ENCODE data around the gene PDE6A.

Gene PDE6A

DNA sequence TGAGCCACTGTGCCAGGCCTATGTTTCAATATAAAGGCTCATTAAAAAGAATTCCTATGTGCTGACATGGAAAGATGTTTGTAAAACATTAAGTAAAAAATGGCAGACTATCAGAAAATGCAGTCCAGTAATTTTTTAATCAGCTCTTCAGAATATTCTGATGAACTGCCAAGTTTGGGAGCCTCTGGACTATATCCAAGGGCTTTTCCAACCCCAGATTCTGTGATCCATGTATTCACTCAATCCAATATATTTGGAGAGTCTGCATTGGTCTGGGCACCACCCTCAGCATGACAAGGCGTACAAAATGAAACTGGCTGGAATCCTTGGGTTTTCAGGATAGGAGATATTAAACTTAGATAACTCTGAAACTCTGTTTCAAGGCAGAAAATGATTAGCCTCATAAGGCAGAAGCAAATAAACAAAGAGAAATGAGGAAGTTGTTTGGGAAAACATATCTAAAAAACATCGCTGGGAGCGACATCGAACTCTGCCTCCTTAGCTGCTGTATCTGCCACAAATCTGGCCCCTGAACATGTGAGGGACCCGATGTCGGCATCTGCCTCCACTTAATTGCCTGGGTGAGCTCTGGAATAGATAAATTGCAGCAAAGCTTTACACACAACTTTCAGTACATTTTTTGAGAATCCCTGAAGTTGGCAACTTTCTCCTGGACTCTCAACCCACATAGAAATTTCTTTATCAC lies 14.4 kb downstream of the PDE6A start:
- DNase-seq (ENCODE audit: low read depth) = no peak

- DNase-seq (ENCODE audit: low read depth) = no peak
These were observed 20.1 kb downstream of the PDE6A start for GRCh38 chr5:149924486-149924885.

- DNase-seq (ENCODE audit: low read depth) = no peak
These were observed 21.6 kb downstream of the PDE6A start for GRCh38 chr5:149922950-149923349.

DNA sequence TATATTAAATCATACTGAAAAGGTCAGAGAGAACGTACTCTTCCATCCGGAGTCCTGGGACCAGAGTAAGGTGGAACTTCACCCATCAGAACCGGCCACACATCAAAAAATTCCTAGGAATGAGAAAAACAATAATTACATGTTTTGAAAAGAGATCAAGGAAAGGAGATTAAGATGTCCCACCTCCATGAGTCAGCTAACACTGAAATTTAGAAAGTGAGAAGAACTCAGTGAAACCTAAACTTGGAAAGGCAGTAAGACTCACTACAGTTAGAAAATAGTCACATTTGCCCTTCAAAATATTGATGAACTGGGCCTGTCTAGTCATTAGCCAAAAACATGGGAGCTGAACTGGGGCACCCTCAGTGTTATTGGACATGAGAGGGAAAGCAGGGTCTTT lies 23.0 kb downstream of the PDE6A start:
- no peak for DNase-seq (ENCODE audit: low read depth)

DNA sequence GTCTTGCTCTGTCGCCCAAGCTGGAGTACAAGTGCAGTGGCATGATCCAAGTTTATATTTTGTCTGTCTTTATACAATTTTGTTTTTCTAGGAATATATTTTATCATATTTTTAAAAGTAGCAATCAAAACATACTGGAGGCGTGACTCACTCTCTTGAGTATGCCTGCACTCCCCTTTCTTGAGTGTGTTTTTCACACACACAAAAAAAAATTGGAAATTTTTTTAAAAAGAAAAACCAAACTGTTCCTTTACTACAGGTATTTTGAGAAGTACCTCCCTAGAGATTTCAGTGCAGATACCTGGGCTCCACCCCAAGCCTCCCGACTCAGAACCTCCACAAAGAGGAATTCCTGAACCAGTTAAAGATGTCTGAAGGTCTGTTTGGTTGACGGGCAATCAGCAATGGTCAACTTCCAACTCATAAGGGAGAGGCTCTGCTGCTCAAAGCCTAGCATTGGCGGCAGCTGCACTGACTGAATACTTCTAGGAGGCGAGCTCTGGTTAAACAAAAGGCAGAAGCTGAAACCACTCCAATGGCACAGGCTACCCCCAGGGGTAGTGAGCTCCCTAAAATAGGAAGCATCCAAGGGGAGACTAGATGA lies 27.4 kb downstream of the PDE6A start:
- DNase-seq (ENCODE audit: low read depth) = no peak

DNA sequence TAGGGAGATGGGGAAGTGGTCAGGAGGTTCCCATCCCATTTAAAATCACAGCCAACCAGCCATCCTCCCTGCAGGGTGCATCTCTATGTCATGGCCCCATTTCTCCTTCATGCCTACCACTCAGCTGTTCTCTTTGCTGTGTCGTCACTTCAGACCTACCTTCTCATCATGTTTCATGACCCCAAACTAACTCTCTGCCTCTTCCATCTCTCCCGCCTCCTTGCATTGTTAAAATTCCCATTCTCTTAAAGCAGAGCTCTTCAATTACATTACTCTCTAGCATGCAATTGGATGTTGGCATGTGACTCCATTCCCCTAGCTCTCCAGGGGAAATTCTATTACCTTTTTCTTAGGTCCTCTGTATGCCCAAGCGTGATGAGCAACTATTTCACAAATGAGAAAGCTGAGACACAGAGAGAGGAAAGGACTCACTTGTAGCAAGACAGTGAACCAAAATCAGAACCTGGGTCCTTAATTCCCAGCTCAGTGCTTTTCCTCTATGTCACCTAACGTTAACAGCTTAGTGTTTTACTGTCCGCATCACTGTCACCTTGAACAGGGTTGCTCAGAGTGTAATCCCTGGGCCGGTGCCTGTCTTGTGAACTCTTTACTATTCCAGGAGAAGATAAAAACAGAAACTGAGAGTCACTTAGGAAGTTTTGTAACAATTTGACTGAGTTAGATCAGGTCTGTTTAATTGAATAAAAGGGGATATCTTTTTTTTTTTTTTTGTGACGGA lies 28.1 kb downstream of the PDE6A start:
- no peak for DNase-seq (ENCODE audit: low read depth)

DNA sequence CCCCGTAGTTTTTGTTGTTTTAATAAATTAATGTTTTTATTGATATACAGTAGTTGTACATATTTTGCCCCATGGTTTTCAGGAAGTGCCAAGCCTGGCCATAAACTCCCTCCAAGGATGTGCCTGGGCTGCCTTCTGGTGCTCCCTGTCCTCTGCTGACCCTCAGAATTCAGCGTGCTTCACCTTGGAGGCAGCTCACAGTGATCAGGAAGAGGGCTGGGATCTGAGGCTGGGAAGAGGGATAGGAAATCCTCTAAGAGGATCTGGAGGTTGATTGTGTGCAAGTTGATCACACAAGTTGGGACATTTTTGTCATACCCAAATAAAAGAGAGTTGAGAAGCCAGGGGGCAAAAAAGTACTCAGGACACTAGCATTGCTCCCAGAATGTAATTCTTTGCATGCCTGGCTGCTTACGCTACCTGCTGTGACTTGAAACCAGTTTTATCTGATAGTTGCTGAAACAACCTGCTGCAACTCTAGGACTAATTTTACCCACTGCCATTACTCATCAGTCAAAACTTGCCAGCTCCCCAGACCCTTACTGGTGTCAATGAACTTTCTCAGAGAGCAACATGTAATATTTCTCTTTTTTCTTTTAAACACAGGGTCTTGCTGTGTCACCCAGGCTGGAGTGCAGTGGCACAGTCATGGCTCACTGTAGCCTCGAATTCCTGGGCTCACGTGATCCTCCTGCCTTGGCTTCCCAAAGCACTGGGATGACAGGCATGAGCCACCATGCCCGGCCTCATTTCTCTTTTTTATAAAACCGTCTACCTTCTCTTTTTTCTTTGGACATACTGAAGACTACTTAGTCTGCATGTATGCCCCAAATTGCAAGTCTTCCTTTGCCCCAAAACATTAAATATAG lies 29.0 kb downstream of the PDE6A start:
- DNase-seq (ENCODE audit: low read depth) = no peak

GRCh38 chr5:149913436-149914419 lies 30.9 kb downstream of the PDE6A start:
- DNase-seq (ENCODE audit: low read depth) = no peak

DNA sequence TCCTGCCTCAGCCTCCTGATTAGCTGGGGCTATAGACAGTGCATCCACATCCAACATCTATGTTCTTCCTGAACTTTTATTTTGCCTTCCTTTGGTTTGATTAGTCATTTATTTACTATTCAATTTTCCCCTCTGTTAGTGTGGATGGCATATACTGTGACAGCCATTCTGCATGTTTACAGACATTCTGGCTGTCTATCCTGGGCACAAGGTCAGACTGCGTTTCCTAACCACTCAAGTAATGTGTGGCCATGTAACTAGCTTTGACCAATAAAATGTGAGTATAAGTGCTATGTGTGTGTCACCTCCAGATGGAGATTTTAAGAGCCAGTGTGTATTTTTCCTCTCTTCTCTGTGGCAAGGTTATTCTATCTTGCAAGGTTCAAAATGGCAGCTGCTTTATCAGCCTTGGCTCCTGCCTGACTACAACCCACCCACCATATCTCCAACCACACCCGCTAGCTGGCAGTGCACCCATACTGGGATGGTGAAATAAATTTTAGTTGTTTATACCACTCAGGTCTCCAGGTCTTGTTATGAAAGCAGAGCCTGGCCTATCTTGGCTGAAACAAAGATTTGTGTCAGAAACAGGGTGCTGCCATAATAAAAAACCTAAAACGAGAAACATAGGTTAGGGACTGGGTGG lies 32.2 kb downstream of the PDE6A start:
- no peak for DNase-seq (ENCODE audit: low read depth)

DNA sequence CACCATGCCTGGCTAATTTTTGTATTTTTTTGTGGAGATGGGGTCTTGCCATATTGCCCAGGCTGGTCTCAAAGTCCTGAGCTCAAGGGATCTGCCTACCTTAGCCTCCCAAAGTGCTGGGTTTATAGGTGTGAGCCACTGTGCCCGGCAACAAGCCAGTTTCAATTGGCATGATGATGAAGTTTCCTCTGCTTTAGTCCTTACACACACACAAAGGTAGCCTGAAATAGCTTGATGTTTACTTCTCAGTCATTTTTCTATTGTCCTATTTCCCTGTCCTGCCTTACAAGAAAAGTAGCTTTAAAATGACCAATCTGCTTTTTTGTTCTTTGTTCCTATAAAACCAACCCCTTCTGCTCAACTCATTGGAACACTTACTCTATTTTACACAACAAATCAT lies 33.6 kb downstream of the PDE6A start:
- DNase-seq (ENCODE audit: low read depth) = no peak

DNA sequence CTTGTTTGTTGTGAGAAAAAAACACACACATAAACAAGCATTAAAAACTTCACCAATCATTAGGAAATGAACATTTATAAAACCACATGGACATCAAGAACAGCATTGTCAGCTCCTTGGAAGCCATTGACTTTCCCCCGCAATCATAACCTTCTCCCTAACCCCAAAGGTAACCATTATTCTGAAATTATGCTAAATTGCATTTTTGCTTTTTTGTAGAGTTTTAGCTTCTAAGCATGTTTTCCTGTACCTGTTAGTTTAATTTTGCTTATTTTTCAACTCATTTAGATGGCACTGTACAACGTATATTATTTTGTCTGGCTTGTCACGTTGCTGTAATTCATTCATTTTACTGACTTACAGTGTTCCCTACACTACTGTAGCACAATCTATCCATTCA lies 36.8 kb downstream of the PDE6A start:
- DNase-seq (ENCODE audit: low read depth) = no peak

- no peak for DNase-seq (ENCODE audit: low read depth)
These were observed 39.6 kb downstream of the PDE6A start for GRCh38 chr5:149904977-149905376.

DNA sequence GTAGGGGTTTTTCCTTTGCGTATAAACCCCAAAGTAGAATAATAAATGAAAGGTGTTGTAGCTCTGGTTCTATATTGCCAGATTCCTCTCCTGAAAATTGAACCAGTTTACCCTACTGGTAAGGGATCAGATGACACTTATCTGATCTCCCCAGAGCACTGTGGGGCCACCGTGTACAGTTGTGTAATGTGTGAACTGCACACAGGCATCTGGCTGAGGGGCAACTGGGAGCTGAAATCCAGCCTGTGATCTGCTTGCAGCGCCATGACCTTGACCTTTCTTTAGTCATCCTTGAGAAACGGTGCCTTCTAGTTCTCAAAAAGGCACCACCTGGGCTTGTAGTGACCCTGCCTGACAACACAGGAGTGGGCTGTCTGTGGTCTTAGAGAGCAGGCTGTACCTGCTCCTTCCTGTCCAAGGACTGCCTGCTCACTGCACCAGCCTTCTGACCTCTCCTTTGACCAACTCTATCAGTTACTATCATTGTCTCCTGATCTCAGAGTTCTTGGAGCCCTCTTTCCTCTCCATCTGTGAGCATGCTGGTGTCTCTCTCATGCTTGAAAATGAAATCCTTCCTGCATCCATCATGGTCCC lies 40.2 kb downstream of the PDE6A start:
- no peak for DNase-seq (ENCODE audit: low read depth)

DNA sequence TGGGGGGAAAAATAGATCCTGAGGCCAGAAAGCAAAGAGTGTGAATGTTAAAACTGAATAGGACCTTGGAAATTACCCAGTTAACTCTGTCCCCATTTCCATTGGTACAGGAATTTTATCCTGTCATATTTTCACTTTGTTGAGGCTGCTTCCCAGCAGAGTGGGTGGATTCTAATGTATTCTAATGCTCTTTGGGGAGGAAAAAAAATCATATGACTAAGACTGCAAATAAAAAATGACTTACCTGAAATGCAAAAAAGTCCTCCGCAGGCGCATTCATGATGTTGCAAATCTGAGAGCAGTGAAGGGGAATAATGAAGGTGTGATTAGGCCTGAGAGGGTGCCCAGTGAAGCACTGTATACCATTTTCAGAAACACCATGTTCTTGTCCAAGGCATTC lies 41.2 kb downstream of the PDE6A start:
- DNase-seq (ENCODE audit: low read depth) = no peak

GRCh38 chr5:149902177-149902576 lies 42.4 kb downstream of the PDE6A start:
- DNase-seq (ENCODE audit: low read depth) = no peak

DNA sequence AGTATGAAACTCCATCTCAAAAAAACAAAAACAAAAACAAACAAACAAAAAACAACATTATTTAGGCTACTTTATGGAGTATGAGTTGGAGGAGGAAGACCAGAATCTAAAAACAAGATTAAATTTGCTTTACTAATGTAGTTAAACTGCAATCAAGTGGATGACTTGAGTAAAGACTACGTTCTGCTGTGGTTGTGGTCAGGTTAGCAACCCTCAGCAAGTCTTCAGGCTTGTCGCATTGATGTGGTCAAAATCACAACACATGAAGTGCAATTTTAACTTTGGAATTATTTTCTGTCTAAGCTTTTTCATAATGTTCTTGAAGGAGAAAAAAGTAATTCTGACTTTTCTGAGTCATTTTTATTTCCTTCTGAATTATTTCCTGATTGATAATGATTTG lies 43.1 kb downstream of the PDE6A start:
- no peak for DNase-seq (ENCODE audit: low read depth)

DNA sequence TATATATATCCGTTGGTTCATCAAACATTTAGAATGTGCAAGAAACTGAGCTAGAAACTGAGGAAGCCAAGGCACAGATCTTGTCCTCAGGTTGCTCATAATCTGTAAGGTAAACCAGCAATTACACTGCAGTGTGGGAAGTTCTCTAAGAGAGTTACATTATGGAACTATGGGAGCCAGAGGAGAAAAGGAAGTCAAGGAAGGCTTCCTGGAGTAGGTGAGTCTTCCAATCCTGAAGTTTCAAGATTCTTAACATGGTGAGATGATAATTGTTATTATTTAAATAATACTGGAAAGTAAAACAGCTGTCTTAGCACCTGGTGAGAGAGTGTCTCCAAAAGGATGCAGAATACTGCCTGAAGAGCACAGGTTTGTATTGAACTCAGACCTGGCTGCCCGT lies 44.2 kb downstream of the PDE6A start:
- DNase-seq (ENCODE audit: low read depth) = no peak

DNA sequence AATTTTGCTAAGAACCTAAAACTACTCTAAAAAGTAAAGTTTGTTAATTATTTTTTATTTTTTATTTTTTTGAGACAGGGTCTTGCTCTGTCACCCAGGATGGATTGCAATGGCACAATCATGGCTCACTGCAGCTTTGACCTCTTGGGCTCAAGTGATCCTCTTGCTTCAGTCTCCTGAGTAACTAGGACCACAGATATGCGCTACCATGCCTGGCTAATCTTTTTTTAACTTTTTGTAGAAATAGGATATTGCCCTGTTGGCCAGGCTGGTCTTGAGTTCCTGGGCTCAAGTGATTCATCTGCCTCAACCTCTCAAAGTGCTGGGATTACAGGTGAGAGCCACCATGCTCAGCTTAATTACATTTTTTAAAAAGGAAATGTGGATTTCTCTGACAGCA lies 45.8 kb downstream of the PDE6A start:
- no peak for DNase-seq (ENCODE audit: low read depth)

GRCh38 chr5:149895416-149896345 lies 48.9 kb downstream of the PDE6A start:
- DNase-seq (ENCODE audit: low read depth) = no peak
